ENCODE measurements around the gene ZFYVE9.
"Not testable (repeated sequence)": the region's sequence is repeated elsewhere in the genome, so short reads cannot be mapped to it uniquely, and the experiment has no call there.

ZFYVE9 gene

GRCh38 chr1:52348704-52349300, 206.9 kb downstream of the ZFYVE9 start:
- no peak for DNase-seq

GRCh38 chr1:52352690-52353089, 210.8 kb downstream of the ZFYVE9 start:
- no peak for DNase-seq

DNA sequence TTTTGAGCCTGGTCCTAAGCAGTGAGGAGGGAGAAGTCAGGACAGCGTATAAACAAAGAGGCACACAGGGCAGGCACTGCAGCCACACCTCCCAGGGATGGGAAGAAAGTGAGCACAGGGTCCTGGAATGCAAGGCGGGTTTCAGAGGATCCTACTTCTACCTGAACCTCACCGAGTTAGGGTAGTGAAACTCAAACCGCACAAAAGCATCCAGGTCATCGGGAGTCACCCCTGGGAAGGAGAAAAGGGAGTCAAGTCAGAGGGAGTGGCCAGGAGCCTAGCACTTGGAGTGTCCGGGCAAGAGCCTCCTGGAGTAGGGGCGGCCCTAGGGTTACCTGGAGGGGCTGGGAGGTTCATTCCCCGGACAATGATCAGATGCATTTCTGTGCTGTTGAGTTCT, 213.5 kb downstream of the ZFYVE9 start:
- DNase-seq: no peak

DNA sequence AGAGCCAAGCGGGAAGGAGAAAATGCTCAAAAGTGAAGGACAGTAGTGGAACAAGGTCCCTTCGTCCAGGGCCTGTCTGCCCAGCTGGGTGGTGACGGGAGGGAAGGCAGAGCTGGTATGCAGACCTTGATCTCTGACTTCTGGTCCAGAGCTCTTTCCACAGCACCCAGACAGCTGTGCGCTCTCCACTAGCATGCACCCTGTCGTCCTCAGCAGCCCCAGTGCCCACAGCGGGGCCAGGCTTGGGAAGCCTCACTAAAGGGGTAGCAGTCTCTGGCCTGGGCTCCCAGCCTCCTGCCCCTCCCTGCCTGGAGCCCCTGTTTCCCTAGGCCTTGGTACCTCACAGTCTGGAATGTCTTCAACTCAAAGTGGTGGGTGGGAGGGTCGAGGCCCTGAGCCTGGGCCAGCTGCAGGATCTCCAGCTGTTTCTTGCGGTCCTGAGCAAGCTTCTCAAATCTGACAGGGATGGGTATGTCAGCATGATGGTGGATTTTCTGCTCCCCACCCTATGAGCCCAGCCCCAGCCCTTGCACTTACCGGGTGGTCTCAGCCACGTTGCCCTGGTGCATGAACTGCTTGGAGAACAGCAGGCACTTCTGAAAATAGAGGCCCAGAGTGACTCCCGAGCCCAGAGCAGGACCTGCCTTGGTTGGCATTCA, 214.1 kb downstream of the ZFYVE9 start:
- DNase-seq: no peak

DNA sequence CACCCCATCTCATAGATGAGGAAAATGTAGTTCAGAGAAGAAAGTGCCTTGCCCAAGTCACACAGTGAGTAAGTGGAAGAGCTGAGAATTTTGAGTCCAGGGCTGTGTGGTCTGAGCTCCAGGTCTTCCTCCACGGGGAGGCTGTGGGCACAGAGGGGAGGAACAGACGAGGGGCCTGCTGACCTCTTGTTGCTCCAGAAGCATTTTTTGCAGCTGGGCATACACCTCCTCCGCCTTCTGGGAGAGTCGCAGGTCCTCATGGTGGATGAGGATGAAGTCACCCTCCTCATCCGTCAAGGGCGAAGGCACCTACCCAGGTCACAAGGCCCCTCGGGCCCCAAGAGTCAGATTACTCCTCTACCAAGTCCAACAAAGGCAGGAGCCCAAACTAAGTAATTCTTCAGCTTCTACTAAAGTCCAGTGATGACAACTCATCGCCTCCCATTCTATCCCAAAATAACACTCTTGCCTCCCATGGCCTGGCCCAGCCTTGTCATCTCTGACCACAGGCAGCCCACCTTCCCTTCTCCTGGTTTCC, 215.0 kb downstream of the ZFYVE9 start:
- no peak for DNase-seq

DNA sequence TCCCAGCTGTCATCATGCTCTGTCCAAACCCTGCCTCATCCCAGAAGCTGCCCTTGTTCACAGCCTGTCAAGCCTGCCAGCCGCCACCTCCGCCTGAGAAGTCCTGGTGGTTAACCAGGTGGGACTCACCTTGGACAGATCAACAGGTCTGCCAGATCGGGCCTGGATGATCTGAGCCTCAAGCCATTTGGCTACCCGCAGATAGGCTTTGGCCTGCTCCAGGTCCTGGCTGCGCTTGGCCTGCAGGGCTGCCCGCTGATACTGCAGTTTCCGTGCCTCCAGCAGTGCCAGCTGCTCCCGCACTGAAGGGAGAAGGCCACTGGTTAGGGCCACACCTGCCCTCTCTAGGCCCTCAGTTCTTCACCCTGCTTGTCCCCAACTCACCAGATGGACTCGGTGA, 215.5 kb downstream of the ZFYVE9 start:
- DNase-seq: no peak

GRCh38 chr1:52358851-52359497, 217.1 kb downstream of the ZFYVE9 start:
- DNase-seq: no peak

GRCh38 chr1:52359676-52360594, 218.0 kb downstream of the ZFYVE9 start:
- no peak for DNase-seq

DNA sequence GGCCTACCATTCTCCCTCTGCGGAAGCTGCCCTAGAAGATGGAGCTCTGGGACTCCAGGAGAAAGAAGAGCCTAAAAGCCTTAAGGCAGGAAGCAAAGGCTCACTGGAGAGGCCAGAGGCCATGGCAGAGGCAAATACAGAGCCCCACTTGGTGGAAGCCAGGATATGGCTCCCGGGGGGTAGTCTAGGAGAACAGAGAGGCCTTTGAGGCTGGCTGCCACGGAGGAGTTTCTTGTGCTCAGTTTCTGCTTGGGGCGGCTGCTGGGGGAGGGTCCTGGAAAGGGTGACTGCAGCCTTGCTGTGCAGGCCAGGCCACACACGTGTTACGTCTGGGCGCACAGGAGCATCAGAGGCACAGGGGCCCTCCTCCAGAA, 218.7 kb downstream of the ZFYVE9 start:
- DNase-seq: no peak

- peak; percentile 28 for DNase-seq
These were observed 222.4 kb downstream of the ZFYVE9 start for GRCh38 chr1:52364235-52364839.

DNA sequence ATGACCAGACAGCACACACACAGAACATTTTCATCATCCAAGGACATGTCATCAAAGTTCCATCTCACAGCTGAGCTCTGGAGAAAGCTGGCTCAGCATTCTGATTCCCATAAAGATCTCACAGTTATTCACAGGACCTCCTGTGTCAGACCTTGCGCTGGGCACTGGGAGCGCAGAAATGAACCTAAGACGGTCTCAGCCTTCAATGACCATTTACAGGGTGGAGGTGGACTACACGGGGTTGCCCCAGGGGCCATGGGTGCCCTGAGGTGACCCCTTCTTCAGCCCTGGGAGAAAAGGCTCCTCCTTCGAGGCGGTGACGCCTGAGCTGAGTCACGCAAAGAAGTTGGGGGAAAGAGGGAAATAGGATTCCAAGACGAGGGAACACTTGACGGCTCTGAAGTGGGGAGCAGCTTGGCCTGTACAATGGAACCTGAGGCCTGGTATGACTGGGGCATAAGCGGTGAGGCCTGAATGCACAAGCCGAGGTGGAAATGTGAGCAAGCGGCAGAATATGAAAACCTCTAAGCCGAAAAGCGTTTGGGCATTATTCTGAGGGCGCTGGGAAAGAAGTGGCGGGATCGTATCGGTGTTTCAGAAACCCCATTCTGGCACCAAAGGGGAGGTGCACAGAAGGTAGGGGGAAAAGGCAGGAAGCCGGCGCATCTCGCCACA, 223.3 kb downstream of the ZFYVE9 start:
- peak; percentile 67 for DNase-seq

GRCh38 chr1:52365746-52366516, 224.0 kb downstream of the ZFYVE9 start, which contains the start of gene CC2D1B:
Gene CC2D1B, minus strand, starts transcription at chr1:52366205. Its CDS starts 1,585 bp downstream, at chr1:52364620.
- DNase-seq: peak; percentile 100

- DNase-seq: no peak
These were observed 224.6 kb downstream of the ZFYVE9 start for GRCh38 chr1:52366517-52366827.

GRCh38 chr1:52367272-52367671, 225.4 kb downstream of the ZFYVE9 start:
- no peak for DNase-seq

DNA sequence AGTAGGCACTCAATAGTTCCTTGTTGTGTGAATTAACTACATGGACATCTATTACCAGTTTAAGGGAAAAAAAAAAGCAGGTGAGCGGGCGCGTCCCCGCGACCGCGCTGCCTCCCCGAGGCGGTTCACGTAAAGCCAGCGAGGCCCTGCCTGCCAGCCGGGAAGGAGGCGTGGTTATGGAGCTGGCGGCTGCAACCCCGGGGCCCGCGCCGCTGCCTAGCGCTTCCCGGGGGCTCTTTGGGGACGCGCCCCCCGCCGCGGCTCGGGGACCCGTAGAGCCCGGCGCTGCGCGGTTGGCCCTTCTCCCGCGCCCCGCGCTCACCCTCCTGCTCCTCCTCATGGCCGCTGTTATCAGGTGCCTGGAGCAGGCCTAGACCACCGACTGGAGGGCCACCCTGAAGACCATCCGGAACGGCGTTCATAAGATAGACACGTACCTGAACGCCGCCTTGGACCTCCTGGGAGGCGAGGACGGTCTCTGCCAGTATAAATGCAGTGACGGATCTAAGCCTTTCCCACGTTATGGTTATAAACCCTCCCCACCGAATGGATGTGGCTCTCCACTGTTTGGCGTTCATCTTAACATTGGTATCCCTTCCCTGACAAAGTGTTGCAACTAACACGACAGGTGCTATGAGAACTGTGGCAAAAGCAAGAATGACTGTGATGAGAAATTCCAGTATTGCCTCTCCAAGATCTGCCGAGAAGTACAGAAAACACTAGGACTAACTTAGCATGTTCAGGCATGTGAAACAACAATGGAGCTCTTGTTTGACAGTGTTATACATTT, 226.7 kb downstream of the ZFYVE9 start:
- peak; percentile 85 for DNase-seq

GRCh38 chr1:52369851-52370250, 228.0 kb downstream of the ZFYVE9 start:
- not testable (repeated sequence) for DNase-seq

DNA sequence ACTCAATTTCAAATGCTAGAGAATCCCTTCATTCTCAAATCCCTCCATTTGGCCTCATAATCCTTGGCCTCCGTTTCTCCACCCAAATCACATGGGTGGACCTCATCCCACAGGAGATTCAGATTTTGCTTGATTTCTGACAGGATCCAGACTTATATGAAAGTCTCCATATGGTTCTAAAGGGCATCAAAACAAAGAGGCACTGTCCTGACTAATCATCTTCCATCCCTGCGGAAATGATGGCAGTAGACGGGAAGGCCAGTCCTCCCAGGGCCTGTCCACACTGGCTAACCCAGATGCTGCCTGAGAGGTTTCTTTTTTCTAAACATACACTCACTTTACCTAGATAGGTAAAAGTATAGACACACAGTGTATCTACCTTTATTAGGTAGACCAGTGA, 243.5 kb downstream of the ZFYVE9 start:
- no peak for DNase-seq

DNA sequence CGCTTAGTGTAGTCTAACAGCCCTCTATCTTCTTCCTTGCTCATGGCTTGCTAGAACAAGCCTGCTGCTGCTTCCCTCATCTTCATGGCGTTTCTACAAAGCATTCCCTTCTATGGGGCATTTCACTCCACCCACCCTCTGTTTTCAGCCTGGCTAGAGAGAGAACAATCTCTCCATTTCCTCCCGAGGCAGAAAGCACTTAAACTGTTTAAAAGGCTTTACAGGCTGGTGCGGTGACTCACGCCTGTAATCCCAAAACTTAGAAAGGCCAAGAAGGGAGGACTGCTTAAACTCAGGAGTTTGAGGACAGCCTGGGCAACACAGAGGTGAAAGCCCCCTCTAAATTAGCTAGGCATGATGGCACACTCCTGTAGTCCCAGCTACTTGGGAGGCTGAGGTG, 244.6 kb downstream of the ZFYVE9 start:
- no peak for DNase-seq

GRCh38 chr1:52393174-52393573, 251.3 kb downstream of the ZFYVE9 start:
- DNase-seq: no peak
